T-helper 2 cell (primary cell): ENCODE data around the gene NDUFB3.
"Not testable (repeated sequence)": the region's sequence is repeated elsewhere in the genome, so short reads cannot be mapped to it uniquely, and the experiment has no call there.

ENCODE experiments used
- DNase-seq, 5 experiments: peaks; one replicate each; pipeline versions ENCODE4 v3.0.0 to v3.0.0-alpha.2; 2012 to 2022
- total RNA-seq, 2 donors: gene quantifications; one replicate each; lab custom pipeline; 2026; lab: John Stamatoyannopoulos, UW

NDUFB3 gene
- 5.6 to 10.8 reads per million in 2 donors for total RNA-seq

- peak; percentile 75 to 98 (median 89) for DNase-seq
These were observed at the start of gene NDUFB3, which contains the start of gene HYCC2 for GRCh38 chr2:201071479-201072200. Gene NDUFB3, plus strand, starts transcription at chr2:201072001. Its CDS starts 6,882 bp downstream, at chr2:201078883. Gene HYCC2, minus strand, starts transcription at chr2:201071671. Its CDS starts 47,662 bp downstream, at chr2:201024009.

GRCh38 chr2:201024518-201024917 lies 47.3 kb upstream of the NDUFB3 start:
- no peak for DNase-seq

- not testable (repeated sequence) for DNase-seq
These were observed 37.4 kb upstream of the NDUFB3 start for GRCh38 chr2:201034355-201034754.

GRCh38 chr2:201038361-201038760 lies 33.4 kb upstream of the NDUFB3 start:
- not testable (repeated sequence) for DNase-seq

- no peak for DNase-seq
These were observed 32.9 kb upstream of the NDUFB3 start for GRCh38 chr2:201038855-201039254.

GRCh38 chr2:201040867-201041628 lies 30.8 kb upstream of the NDUFB3 start:
- DNase-seq, result no peak

GRCh38 chr2:201042451-201042850 lies 29.4 kb upstream of the NDUFB3 start:
- DNase-seq, result not testable (repeated sequence)

- DNase-seq, result not testable (repeated sequence)
These were observed 28.8 kb upstream of the NDUFB3 start for GRCh38 chr2:201043050-201043449.

- no peak for DNase-seq
These were observed 24.9 kb upstream of the NDUFB3 start for GRCh38 chr2:201046881-201047280.

- DNase-seq, result no peak
These were observed 22.3 kb upstream of the NDUFB3 start for GRCh38 chr2:201049455-201049854.

- DNase-seq, result no peak
These were observed 14.7 kb upstream of the NDUFB3 start for GRCh38 chr2:201057087-201057521.

GRCh38 chr2:201057715-201058248 lies 14.0 kb upstream of the NDUFB3 start:
- DNase-seq, result no peak

- no peak for DNase-seq
These were observed 12.9 kb upstream of the NDUFB3 start for GRCh38 chr2:201058914-201059313.

GRCh38 chr2:201059961-201060755 lies 11.6 kb upstream of the NDUFB3 start:
- DNase-seq, result peak in 2 of 5 experiments; percentile 9 to 21

- DNase-seq, result not testable (repeated sequence)
These were observed 8.3 kb upstream of the NDUFB3 start for GRCh38 chr2:201063516-201063915.

- no peak for DNase-seq
These were observed 6.9 kb upstream of the NDUFB3 start for GRCh38 chr2:201064797-201065329.

- peak in 2 of 5 experiments; percentile 11 to 22 for DNase-seq
These were observed 788 bp upstream of the NDUFB3 start for GRCh38 chr2:201070948-201071478.

- DNase-seq, result no peak
These were observed 365 bp downstream of the NDUFB3 start for GRCh38 chr2:201072201-201072530.

- DNase-seq, result no peak
These were observed 1.3 kb downstream of the NDUFB3 start for GRCh38 chr2:201073071-201073470.

- DNase-seq, result no peak
These were observed 3.2 kb downstream of the NDUFB3 start for GRCh38 chr2:201074996-201075395.

GRCh38 chr2:201084863-201085262 lies 13.1 kb downstream of the NDUFB3 start:
- no peak for DNase-seq

GRCh38 chr2:201090574-201090973 lies 18.8 kb downstream of the NDUFB3 start:
- DNase-seq, result no peak
